Activated effector memory CD4-positive, alpha-beta T cell treated with Interleukin-2 at 50 U/mL for 16 hours (primary cell): ENCODE data around the gene METTL26.

Experiments used
- DNase-seq: peaks from one replicate; pipeline ENCODE4 v3.0.0-alpha.2; 2020

Gene METTL26

DNA sequence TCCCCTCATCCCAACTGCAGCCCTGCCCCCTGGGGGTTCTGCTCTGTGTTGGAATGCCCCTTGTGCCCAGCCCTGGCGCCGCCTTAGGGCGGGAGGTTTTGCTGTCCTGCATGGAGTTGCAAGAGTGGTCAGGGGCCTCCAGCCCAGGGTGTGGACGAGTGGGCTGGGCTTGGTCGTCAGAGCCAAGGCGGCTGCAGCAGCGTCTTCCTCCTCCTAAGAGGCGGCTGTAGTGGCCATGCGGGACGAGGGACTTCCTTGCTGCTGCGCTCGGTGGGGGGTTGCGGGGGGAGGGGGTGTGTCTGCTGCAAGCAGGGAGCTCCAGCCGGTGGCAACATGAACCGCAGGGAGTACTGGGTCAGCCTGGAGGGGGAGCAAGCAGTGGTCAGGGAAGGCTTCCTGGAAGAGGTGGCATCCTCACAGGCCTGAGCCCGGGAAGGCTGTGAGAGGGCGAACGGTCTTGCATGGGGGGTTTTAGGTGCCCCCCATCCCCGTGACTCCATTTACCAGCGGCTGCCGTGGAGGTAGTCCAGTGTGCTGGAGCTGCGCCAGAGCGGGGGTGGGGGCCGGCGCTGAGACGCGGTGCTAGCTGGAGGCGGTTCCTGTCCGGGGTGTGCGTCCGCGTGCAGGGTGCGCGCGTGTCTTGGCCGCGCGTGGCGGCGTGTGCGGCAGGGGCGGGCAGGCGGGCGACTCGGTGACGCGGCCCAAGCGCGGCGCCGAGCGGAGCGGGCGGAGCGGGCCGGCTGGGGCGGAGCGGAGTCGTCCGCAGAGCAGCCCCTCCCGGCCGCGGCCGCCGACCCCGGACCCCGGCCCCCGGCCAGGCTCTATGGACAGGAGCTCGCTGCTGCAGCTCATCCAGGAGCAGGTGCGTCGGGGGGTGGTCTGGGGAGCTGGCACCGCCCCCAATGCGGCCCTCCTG is 39.1 kb upstream of the METTL26 start, which contains the start of gene RHBDL1:
RHBDL1 (plus strand) TSS at position 704 of the 916 bp plus-strand sequence; CDS start at position 824, 120 bp downstream.
- no peak for DNase-seq

- no peak for DNase-seq
These were observed 38.2 kb upstream of the METTL26 start for GRCh38 chr16:674214-674881.

GRCh38 chr16:673399-673991 is 37.4 kb upstream of the METTL26 start:
- no peak for DNase-seq

- DNase-seq, result no peak
These were observed 36.7 kb upstream of the METTL26 start for GRCh38 chr16:672851-673250.

DNA sequence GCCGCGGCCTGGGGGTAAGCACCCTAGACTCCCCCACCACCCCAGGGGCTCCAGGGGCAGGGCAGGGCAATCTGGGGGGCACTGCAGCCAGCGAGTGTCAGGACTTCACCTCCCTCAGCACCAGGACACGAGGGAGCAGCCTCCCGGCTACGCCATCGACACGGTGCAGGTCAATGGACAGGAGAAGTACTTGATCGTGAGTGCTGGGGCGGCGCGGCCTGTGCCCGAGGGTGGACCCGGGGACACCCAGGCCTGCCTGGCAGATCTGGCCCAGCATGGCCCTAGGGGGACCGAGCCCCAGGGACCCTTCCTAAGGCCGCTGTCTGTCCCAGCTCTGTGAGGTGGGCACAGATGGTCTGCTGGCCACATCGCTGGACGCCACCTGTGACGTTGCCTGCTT is 36.3 kb upstream of the METTL26 start:
- DNase-seq, result no peak

DNA sequence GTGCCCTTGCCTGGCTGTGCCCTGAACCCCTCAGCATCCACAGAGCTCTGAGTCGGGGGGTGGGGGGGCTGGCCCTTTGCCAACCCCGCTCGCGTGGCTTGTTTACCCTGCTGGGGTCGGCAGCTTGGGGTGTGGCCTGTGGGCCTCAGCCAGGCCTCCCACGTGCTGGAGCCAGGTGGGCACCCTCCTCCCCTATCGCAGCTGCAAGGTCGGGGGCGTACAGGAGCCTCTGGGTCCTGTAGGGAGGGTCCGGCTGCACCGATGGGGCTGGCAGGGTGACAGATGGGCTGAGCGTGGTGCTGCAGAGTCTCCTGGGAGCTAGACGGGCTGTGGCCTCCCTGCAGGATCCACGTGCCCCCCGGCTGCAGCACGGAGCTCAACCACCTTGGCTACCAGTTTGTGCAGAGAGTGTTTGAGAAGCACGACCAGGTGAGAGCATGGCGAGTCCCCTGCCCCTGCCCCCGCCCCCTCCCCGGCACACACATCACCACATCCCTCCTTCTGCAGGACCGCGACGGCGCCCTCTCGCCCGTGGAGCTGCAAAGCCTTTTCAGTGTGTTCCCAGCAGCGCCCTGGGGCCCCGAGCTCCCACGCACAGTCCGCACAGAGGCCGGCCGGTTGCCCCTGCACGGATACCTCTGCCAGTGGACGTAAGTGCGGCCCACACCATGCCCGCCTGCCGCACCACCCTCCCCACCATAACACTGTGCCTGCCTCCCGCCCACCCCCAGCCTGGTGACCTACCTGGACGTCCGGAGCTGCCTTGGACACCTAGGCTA is 35.4 kb upstream of the METTL26 start:
- DNase-seq, result no peak

DNA sequence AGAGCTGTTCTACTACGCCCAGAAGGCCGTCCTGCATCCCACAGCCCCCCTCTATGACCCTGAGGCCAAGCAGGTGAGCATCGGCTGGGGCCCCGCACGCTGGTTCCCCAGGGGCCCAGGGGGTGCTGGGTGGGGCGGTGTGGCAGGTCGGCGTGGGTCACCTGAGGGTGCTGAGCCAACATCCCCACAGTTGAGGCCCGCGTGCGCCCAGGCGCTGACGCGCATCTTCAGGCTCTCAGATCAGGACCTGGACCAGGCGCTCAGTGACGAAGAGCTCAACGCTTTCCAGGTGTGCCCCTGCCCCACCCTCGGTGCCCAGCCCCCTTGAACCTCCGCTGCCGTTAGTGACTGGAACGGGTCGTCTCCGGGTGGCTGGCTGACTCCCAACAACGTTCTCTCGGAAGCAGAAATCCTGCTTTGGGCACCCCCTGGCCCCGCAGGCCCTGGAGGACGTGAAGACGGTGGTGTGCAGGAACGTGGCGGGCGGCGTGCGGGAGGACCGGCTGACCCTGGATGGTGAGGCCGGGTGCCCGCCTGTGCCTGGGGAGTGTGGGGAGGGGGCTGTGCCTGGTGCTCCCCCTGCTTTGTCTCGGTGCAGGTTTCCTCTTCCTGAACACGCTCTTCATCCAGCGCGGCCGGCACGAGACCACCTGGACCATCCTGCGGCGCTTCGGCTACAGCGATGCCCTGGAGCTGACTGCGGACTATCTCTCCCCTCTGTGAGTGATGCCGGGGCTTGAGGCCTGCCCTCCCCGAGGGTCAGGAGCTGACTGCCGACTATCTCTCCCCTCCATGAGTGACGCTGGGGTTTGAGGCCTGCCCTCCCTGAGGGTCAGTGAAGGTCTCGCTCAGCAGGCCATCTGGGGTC is 34.6 kb upstream of the METTL26 start:
- DNase-seq, result no peak

DNA sequence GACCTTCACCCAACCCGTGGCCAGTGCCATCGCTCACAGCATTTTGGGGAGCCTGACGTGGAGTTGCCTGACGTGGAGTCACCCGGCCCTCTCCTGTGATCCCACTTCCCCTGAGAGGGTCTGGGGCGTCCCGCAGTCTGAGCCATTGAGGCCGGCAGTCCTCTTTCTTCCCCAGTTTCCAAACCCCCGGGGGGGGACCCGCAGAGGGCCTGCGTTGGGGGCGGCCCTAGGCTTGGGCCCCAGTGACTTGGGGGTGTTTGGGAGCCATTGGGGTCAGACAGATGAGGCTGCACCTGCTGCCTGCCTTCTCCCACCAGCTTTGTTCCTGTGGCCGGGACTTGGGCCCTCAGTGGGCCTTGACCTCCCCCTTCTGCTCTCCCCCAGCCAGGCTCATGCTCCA is 33.6 kb upstream of the METTL26 start:
- DNase-seq, result no peak

DNA sequence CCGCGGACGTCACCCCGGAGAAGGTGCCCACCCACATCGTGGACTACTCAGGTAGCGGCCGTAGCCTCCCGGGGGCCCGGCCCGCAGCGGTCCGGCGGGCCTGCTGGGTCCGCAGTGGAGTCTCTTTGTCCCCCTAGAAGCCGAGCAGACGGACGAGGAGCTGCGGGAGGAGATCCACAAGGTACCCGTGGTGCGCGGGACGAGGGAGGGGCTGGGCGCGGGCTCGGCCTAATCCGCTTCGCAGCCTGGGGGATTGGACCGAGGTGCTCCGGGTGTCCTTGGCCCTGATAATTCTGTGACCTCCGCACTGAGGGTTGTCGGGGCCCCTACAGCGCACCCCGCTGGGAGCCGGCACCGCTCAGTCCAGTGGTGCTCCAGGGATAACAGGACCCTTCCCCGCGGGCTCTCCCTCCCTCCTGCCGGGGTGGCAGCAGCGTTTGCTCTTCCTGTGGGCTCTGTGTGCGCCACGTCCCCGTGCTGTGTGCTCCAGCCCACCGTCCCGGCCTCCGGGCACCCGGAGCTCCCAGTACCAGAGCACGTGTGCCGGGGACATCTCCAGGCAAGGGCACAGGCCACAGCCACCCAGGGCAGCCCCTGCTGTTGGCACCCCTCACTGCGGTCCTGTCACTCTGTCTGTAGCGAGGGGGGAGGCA is 32.5 kb upstream of the METTL26 start:
- no peak for DNase-seq

GRCh38 chr16:667780-668518 is 31.8 kb upstream of the METTL26 start, which contains the start of gene RHOT2:
Gene RHOT2, plus strand, starts transcription at chr16:668132. Its CDS starts 68 bp downstream, at chr16:668200.
- peak; percentile 91 for DNase-seq

DNA sequence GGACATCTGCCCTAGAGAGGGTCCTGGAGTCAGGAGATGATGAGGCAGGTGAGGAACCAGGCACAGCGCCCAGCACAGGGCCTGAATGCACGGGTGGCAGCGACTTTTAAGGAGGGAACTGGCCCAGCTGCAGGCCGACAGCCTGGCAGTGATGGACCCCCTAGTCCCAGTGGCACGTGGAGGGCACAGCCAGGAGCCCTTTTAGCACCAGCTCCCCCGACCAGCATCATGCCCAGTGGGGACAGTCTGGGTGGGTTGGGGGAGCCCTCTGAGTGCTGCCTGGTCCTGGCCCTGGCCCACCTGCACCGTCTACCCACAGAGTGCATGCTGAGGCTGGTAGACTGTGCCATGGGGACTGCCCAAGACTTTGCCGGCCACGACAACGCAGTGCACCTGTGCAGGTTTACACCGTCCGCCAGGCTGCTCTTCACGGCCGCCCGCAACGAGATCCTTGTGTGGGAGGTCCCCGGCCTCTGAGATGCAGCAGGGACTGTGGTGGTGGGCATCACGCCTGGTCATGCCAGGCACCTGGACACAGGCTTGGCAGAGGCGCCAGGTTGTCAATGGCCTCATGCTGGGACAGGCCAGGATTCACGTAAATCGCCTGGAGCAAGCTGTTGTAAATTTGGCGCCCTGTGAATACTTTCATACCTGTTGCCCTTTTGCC is 31.1 kb upstream of the METTL26 start:
- no peak for DNase-seq

DNA sequence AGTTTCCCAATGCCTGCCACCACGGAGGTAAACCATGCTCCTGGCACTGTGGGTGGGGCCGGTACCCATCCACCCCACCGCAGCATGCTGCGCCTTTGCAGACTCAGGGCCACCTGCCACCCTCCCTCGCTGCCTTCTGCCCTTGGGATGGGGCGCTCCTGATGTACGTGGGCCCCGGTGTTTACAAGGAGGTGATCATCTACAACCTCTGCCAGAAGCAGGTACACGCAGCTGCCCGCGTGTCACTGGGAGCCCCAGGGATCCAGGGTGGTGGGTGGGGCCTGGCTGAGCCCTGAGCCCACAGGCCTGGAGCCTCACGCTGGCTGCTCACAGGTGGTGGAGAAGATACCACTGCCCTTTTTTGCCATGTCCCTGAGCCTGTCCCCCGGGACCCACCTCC is 30.5 kb upstream of the METTL26 start:
- DNase-seq, result no peak

DNA sequence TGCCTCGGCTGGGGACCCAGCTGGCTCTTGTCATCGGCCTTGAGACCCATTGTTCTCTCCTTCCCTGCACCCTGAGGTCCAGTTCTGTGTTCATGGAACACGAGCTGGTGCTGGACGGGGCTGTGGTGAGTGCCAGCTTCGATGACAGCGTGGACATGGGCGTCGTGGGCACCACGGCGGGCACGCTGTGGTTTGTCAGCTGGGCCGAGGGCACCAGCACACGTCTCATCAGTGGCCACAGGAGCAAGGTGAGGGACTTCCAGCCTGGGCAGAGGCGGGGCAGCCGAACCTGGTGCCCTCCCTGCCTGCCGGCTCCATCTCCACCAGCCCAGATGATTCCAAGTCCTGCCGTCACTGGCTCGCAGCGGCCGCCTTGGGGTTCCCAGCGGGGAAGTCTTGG is 26.5 kb upstream of the METTL26 start:
- no peak for DNase-seq

DNA sequence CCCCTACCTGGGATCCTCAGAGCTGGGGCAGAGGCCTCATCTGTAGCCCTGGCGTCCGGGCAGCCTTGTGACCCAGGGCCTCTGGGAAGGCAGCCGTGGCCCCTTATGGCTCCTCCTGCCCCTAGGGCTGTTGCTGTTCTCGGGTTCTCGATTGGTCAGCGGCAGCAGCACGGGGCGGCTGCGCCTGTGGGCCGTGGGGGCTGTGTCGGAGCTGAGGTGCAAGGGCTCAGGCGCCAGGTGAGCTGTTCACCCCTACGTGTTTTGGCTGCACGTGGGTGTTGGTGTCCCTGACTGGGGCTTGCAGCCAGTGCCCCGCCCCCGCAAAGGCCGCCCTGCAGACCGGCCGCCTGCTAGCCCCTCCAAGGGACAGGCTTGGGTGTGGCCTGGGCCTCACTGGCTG is 26.0 kb upstream of the METTL26 start:
- no peak for DNase-seq

GRCh38 chr16:661184-661821 is 25.2 kb upstream of the METTL26 start:
- no peak for DNase-seq

- peak; percentile 34 for DNase-seq
These were observed 24.5 kb upstream of the METTL26 start for GRCh38 chr16:660459-661183.

- DNase-seq, result no peak
These were observed 24.0 kb upstream of the METTL26 start for GRCh38 chr16:660132-660458.

- no peak for DNase-seq
These were observed 23.5 kb upstream of the METTL26 start for GRCh38 chr16:659618-660017.
